H1 (cell line): ENCODE results near the gene SPATS2L. TPM values are rescaled to one million over a fixed set of nuclear protein-coding genes. Genes with fewer than 3 reads are reported as not detected.

Source experiments
- ATF2 ChIP-seq: IDR thresholded peaks from 2 replicates; pipeline ENCODE4 v1.6.1; 2012; ENCODE audit warnings: low read length, inconsistent platforms
- CHD7 ChIP-seq: fragments of 300-600 bp; sonication (generic); IDR thresholded peaks from 2 replicates; pipeline ENCODE4 v1.7.1; 2012; ENCODE audit warnings: low read length, moderate library complexity, mild to moderate bottlenecking, inconsistent platforms; ENCODE audit not compliant: insufficient replicate concordance
- HDAC6 ChIP-seq: IDR thresholded peaks from one replicate; pipeline ENCODE4 v1.7.1; 2012; ENCODE audit warnings: low read depth, mild to moderate bottlenecking, inconsistent platforms, low read length, moderate library complexity
- POU5F1 ChIP-seq: IDR thresholded peaks from 2 replicates; pipeline ENCODE4 v1.6.1; 2011; ENCODE audit warnings: low read depth, mild to moderate bottlenecking, low read length, moderate library complexity
- SAP30 ChIP-seq: fragments of 300-600 bp; sonication (generic); IDR thresholded peaks from 2 replicates; pipeline ENCODE4 v1.7.1; 2012; ENCODE audit warnings: low read length, moderate library complexity, mild to moderate bottlenecking, inconsistent platforms; ENCODE audit not compliant: insufficient read depth, insufficient replicate concordance
- TAF1 ChIP-seq: IDR thresholded peaks from 2 replicates; pipeline ENCODE4 v1.6.1; 2011; ENCODE audit warnings: mild to moderate bottlenecking, low read depth, low read length
- YY1 ChIP-seq: IDR thresholded peaks from 2 replicates; pipeline ENCODE4 v1.6.1; 2011; ENCODE audit warnings: low read depth, mild to moderate bottlenecking, low read length
- ZNF274 ChIP-seq: IDR thresholded peaks from 2 replicates; pipeline ENCODE4 v1.7.0; 2012; ENCODE audit warnings: low read length, borderline replicate concordance; ENCODE audit errors: extremely low read depth
- polyA plus RNA-seq, 7 experiments: library from polyadenylated mRNA; depleted of rRNA in 3 of 7; stranded (reverse) in 5 of 7; unstranded in 2 of 7; fragments of >200 nt in 5 of 7; fragments of 200-250 nt in 2 of 7; gene quantifications; 1 replicate in 5 of 7; 2 replicates in 1 of 7; 4 replicates in 1 of 7; pipeline versions ENCODE4 v1.2.1 to v1.2.3, GENCODE V29; 2011 to 2013; ENCODE audit warnings: missing spikeins in 2 of 7, mixed read lengths in 2 of 7
- total RNA-seq: library from RNA; stranded (reverse); fragmentation: NEBNext Ultra II Directional; extraction: Animal tissue kit (Norgen Biotek cat#: 25700); gene quantifications from 2 replicates; pipeline ENCODE4 v1.2.1, GENCODE V29; 2021

Gene SPATS2L
- total and polyA plus RNA-seq, 2 of the 8 experiments (the other 6 are each of a cell fraction or from before 2014, with no cell fraction given) = 67.3 to 189 TPM

GRCh38 chr2:200509612-200510433 is 203.3 kb downstream of the SPATS2L start, which contains the start of gene KCTD18 (continued):
- TF ChIP-seq CHD7 = no peak
- TF ChIP-seq YY1 = no peak; the same call in 1 of the 2 replicates
- TF ChIP-seq HDAC6 = no peak
- TF ChIP-seq SAP30 = no peak
- no peak for TF ChIP-seq POU5F1
- TF ChIP-seq TAF1 = peak; percentile 57
- TF ChIP-seq ATF2 = no peak
- no peak for TF ChIP-seq ZNF274
